Measurements from ENCODE around the gene RAB25.
"Not testable (repeated sequence)": the region's sequence is repeated elsewhere in the genome, so short reads cannot be mapped to it uniquely, and the experiment has no call there.

Gene RAB25

DNA sequence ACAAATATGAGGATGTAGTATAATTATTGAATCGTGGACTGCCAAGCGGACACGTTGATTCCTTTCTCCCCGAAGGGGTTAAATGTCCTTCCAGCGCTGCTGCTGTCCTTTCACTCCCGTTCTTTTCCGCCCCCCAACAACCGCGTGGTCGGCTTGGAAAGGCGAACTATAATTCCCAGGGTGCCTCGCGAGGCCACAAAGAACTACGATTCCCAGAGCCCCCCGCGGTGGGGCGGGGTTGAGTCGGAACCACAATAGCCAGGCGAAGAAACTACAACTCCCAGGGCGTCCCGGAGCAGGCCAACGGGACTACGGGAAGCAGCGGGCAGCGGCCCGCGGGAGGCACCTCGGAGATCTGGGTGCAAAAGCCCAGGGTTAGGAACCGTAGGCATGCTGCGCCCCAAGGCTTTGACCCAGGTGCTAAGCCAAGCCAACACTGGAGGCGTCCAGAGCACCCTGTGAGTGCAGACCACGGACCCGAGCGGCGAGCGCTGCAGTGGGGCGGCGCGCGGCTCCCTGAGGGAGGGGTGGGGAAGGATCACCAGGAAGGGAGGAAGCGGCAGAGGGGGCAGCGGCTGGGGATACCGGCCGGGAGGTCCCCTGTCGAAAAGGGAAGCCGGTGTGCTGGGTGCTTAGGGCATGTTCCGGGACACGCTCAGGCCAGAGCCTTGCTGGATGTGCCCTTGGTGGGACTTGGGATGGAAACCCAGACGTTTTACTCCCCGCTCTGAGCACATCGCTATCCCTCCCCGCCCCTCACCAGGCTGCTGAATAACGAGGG lies 6.3 kb upstream of the RAB25 start, which contains the start of gene LAMTOR2:
Gene LAMTOR2, plus strand, starts transcription at position 283 of the 781 bp plus-strand sequence. Its CDS starts 108 bp downstream, at position 391.
- DNase-seq (ENCODE audit: low read depth, low spot score): peak; percentile 92

DNA sequence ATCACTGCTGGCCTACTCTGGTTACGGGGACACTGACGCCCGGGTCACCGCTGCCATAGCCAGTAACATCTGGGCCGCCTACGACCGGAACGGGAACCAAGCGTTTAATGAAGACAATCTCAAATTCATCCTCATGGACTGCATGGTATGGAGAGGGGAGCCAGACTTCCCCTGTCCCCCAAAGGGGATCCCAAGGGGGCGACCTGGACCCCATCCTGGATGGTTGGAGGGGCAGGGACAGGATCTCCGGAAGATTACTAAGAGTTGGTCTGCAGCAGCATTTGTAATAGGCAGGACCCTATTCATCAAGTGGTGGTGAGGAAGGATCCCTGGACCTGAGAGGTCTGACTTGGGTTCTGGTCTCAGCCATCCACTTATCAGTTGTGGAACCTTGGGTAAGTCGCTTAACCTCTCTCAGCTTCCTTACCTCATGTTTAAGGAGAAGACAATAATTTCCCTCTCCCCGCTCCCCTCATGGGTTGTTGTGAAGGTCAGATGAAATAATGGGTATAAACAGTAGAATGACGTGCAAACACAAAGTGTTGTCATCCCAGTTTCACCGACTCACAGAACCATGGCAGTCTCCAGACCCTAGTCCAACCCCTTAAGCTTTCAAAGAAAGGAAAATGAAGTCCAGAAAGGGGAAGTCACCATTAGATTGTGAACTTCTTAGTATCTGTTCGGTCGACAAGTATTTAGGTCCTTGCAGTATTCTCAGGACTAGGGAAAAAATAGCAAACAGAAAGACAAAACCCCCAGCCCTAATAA lies 5.5 kb upstream of the RAB25 start:
- DNase-seq (ENCODE audit: low read depth, low spot score): no peak

DNA sequence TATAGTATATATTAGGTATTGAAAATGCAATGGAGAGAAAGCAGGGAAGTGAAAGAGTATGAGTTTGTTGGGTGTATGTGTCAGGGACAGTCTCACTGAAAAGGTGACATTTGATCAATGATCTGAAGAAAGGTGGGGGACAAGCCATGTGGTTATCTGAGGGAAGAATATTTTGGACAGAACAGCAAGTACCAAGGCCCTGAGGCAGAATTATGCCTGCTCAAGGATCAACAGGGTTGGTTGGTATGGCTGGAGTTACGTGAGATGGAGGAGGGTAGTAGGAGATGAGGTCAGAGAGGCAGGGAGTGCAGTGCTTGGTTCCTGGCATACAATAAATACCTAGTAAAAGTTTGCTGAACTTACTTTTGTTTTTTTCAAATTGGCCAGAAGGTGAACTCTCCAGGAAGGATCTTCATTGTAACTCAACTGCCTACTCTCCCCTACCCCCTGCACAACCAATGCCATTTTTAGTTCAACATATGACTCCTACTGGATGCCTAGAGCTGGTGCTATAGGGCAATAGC lies 4.6 kb upstream of the RAB25 start:
- no peak for DNase-seq (ENCODE audit: low read depth, low spot score)

DNA sequence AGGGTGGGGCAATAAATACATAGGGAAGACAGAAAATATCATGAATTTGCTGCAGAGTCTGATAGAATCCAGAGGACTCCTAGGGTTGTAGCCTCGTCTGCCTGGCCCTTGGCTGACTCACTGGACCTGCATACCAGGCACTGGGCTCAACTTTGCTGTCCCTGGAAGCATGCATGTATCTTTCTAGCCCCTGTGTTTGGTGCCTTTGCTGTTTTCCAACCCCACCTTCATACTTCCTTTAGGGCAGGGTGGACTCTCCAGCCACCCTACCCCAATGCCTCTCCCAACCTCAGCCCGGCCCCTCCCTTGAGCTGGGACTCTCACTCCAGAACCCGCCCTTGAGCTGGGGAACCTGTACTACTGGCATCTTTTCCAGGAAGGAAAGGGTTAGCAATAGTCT lies 1.2 kb downstream of the RAB25 start:
- no peak for DNase-seq (ENCODE audit: low read depth, low spot score)

GRCh38 chr1:156063997-156064285 lies 3.0 kb downstream of the RAB25 start:
- no peak for DNase-seq (ENCODE audit: low read depth, low spot score)

- DNase-seq (ENCODE audit: low read depth, low spot score): no peak
Observed at GRCh38 chr1:156064615-156065014, 3.7 kb downstream of the RAB25 start.

DNA sequence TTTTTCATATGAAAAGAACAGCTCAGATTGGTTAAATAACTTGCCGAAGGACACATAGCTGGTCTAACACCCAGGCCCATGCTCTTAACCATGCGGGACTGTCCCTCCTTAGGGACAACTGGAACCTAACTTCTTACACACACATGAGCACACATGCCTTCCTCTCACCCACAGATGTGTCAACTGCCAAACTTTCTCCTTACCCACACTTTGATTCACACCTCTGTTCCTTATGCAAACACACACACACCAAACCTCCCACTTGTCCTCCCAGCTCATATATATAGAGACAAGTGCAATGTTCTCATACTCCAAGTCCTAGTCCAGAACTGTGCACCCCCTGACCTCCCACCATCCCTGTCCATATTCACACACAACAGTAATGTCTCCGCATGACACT lies 4.3 kb downstream of the RAB25 start:
- no peak for DNase-seq (ENCODE audit: low read depth, low spot score)

- DNase-seq (ENCODE audit: low read depth, low spot score): no peak
Observed at GRCh38 chr1:156065871-156066270, 4.9 kb downstream of the RAB25 start.

- no peak for DNase-seq (ENCODE audit: low read depth, low spot score)
Observed at GRCh38 chr1:156067262-156067661, 6.3 kb downstream of the RAB25 start.

GRCh38 chr1:156069490-156070455 lies 8.8 kb downstream of the RAB25 start:
- DNase-seq (ENCODE audit: low read depth, low spot score): no peak

DNA sequence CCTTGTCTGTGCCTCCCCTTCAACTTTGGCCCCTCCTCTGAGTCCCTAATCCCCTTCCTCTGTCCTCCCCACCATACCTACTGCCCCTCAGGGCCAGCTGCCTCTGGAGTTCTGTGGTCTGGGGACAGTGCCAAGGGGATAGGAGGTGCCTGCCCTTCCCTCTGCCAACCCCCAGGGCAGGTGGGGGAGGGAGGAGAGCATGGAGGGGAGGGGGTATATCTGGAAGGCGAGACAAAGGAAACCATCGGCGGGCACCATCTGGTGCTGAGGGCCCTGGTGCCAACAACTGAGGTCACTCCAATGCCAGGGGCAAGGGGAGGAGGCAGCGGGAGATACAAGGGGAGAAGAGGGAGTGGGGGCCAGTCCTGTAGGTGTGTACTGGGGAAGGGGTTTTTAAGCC lies 9.6 kb downstream of the RAB25 start:
- DNase-seq (ENCODE audit: low read depth, low spot score): no peak

GRCh38 chr1:156071332-156071816 lies 10.4 kb downstream of the RAB25 start:
- not testable (repeated sequence) for DNase-seq (ENCODE audit: low read depth, low spot score)

DNA sequence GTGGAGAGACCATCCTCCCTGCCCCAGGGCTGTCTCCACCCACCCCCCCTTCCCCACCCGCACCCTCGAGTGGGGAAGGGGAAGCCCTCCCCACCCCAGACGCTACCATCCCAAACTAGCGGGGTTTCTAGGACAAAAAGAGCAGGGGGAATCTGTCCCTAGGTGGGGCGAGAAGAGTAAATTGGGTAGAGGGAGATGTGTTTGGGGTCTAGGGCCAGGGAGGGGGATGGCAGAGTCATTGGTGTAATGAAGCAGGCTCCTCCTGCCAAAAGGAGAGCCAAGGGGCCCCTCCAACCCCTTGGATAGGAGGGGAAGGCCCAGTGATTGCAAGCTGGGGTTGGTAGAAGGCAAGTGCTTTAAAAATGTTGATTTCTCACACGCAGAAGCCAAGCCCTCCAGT lies 11.3 kb downstream of the RAB25 start:
- no peak for DNase-seq (ENCODE audit: low read depth, low spot score)

DNA sequence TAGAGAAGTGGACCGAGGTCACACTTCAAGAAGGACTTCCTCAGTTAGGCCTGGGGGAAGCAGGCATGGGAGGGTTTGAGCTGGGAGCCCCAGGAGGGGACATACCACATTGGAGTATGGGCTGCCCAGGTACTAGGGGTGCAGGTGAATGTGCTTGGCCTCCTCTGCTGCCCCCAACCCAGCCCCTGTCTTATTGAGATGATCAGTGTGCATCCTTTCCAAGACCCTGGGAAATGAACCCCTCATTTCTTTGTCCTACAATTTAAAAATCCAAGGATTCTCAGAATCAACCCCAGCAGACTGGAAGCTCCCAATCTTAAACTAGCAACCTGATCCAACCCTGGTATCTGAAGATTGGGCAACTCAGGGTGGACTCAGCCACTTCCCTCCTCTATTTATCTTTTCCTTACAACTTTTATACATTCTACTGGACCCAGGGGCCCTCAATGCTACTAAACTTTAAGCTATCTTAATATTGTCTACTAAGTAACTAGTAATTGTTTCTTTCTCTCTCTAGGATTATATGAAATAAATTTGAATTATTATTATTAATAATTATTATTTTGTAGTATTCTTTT lies 12.2 kb downstream of the RAB25 start:
- DNase-seq (ENCODE audit: low read depth, low spot score): no peak

- no peak for DNase-seq (ENCODE audit: low read depth, low spot score)
Observed at GRCh38 chr1:156073740-156074139, 12.8 kb downstream of the RAB25 start.

GRCh38 chr1:156074661-156075060 lies 13.7 kb downstream of the RAB25 start:
- no peak for DNase-seq (ENCODE audit: low read depth, low spot score)

DNA sequence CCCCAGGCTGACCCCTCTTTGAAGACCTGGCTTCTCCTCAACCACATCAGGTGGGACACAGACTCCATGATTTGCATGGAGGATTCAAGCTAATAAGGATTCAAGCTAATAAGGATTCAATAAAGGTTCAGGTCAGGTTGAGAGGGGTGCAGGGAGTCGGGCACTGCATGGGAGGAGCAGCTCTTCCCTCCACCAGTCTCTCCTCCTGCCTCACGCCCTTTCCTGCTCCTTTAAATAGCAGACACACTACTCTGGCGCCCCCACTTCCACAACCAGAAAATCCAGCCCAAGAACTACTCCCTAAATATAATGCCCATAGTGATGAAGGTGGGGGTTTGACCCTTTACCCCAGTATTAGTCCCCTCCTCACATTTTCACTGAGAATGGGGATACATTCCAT lies 14.2 kb downstream of the RAB25 start:
- no peak for DNase-seq (ENCODE audit: low read depth, low spot score)

- DNase-seq (ENCODE audit: low read depth, low spot score): no peak
Observed at GRCh38 chr1:156075775-156076204, 14.8 kb downstream of the RAB25 start.

DNA sequence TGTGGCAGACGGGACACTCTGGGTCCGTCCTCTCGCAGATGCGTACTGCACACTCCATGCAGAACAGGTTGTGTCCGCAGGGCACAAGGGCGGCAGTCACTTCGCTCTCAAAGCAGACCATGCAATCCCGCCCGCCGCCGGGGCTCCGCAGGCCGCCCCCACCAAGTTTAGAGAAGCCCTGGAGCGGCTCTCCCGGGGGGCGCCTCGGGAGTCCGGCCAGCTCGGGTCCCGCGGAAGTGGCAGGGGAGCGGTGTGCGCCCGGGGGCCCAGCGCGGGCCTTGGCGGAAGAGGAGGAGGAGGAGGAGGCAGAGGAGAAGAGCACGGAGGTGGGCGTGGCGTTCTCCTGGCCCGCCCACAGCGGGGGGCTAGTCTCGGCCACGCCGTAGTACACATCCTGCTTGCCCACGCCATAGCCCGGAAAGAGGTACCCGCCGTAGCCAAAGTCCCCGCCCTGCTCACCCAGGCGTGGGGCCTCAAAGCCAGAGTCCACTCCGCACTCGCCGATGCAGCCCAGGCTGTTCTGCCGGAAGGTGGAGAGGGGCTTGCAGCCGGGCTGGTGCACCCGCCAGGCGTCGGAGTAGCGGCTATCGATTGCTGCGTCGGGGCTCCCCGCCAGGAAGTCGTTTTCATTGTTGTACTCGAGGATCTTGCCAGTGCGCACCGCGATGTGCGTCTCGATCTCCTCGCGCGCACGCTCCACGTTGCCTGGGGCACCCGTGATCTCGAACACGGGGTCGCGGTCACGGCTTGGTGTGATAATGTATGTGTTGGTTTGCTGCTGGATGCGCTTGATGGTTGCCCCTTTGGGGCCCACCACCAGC lies 15.9 kb downstream of the RAB25 start:
- DNase-seq (ENCODE audit: low read depth, low spot score): no peak

DNA sequence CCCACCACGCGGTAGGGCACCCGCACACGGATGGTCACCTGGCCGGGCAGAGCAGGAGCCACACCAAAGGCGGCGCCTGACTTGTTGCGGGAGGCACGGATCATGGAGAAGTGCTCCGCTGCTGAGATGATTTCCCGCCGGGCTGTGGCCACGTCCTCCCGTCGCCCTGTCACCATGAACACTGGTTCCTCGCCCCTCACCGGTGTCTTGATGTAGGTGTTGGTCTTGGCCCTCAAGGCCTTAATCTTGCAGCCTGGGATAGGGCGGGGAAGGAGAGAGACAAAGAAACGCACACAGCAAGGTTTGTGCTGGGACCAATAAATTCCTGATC lies 16.4 kb downstream of the RAB25 start:
- DNase-seq (ENCODE audit: low read depth, low spot score): no peak

Data from smooth muscle cell of the brain vasculature (primary cell).